ENCODE measurements around the gene FNDC1. TPM values are rescaled to one million over a fixed set of nuclear protein-coding genes. Genes with fewer than 3 reads are reported as not detected.

Gene FNDC1
- total RNA-seq, 4 donors from 2014 or later = 0.30 to 1.3 TPM; not detected in 2

- peak in 1 of 2 donors; percentile 70 for DNase-seq (ENCODE audit: low spot score in 2 of 2)
- WGBS, 2 donors = 72 to 79% methylated on average over 6 of the region's 6 CpGs
- H3K4me3 ChIP-seq (ENCODE audit: low read depth, poor library complexity, severe bottlenecking) = no peak overlapping the region
- intact Hi-C loops (cut with DNase I; ENCODE audit: low total_unique reads) = no loop called here
- no peak for TF ChIP-seq CTCF (IDR thresholded peaks at IDR 0.05)
Observed at GRCh38 chr6:159257846-159258245, 88.6 kb downstream of the FNDC1 start.

- no peak for TF ChIP-seq CTCF (IDR thresholded peaks at IDR 0.05)
- no peak for TF ChIP-seq POLR2A (IDR thresholded peaks at IDR 0.05)
- intact Hi-C loops (cut with DNase I; ENCODE audit: low total_unique reads) = no loop called here
- DNase-seq (ENCODE audit: low spot score in 2 of 2) = no peak
- WGBS, 2 donors = 79 to 88% methylated on average over 3 of the region's 3 CpGs
- no peak overlapping the region for H3K4me3 ChIP-seq (ENCODE audit: low read depth, poor library complexity, severe bottlenecking)
Observed at GRCh38 chr6:159259441-159260125, 90.4 kb downstream of the FNDC1 start.

DNA sequence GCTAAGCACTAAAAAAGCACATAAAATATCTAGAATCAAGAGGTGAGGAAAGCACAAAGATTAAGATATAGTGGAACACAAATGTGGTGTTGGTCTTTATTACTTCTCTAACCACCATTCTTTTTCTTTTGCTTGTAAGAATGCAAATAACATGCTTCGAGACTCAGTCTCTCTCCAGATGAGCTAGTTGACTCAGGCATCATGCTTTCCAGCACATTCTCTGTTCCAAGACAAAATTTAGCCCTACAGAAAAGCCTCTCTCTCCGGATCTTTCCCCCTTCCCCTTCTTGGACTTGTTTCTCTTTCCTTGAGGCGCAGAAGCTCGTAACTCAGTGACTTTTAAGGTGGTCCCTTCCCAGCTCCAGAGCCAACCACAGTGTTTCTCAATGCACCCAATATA lies 91.0 kb downstream of the FNDC1 start:
- intact Hi-C loops (cut with DNase I; ENCODE audit: low total_unique reads) = no loop called here
- 89% methylated on average over 4 of the region's 4 CpGs for WGBS, 2 donors
- H3K4me3 ChIP-seq (ENCODE audit: low read depth, poor library complexity, severe bottlenecking) = no peak overlapping the region
- TF ChIP-seq CTCF (IDR thresholded peaks at IDR 0.05) (no peak), POLR2A (IDR thresholded peaks at IDR 0.05) (no peak)
- DNase-seq (ENCODE audit: low spot score in 2 of 2) = no peak

DNA sequence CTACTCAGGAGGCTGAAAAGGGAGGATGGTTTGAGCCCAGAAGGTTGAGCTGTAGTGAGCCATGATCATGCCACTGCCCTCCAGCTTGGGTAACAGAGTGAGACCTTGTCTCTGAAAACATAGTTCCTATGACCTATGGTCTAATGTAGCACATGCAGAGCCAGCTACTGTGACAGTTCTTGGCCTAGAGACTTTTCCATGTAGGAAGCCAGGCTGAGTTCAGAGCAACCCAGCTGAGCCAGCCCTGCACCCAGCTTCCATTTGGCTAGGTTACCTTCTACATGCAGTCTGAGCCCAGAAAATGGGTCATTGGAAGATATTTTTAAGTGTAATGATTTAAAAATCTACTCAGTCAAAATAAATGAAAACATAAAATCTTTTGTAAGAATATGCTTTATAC lies 92.8 kb downstream of the FNDC1 start:
- no peak for DNase-seq (ENCODE audit: low spot score in 2 of 2)
- no peak overlapping the region for H3K4me3 ChIP-seq (ENCODE audit: low read depth, poor library complexity, severe bottlenecking)
- intact Hi-C loops (cut with DNase I; ENCODE audit: low total_unique reads) = no loop called here
- no peak for TF ChIP-seq CTCF (IDR thresholded peaks at IDR 0.05)
- no peak for TF ChIP-seq POLR2A (IDR thresholded peaks at IDR 0.05)

DNA sequence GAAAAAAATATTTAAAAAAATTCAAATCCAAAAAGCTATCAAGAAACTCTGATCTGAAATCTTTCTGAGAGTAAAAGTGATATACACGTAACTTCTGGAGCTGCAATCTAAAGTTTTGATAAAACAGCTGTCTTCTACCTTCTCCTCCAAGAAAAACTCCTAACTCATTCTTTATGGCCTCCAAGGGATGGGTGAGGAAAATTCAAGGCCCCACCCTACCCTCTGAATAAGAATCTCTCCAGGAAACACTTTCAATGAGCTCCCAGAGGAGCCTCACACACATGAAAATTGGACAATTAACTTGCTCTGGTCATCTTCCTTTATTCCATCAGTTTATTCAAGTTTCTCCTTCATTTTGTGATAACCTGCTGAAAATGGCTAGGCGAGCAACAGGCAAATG lies 93.4 kb downstream of the FNDC1 start:
- WGBS, 2 donors = 75 to 81% methylated on average over 2 of the region's 2 CpGs
- no peak overlapping the region for H3K4me3 ChIP-seq (ENCODE audit: low read depth, poor library complexity, severe bottlenecking)
- no peak for TF ChIP-seq POLR2A (IDR thresholded peaks at IDR 0.05)
- TF ChIP-seq CTCF (IDR thresholded peaks at IDR 0.05) = no peak
- no peak for DNase-seq (ENCODE audit: low spot score in 2 of 2)
- intact Hi-C loops (cut with DNase I; ENCODE audit: low total_unique reads) = no loop called here

GRCh38 chr6:159267165-159267564 lies 98.0 kb downstream of the FNDC1 start:
- intact Hi-C loops (cut with DNase I; ENCODE audit: low total_unique reads) = no loop called here
- TF ChIP-seq CTCF (IDR thresholded peaks at IDR 0.05) = no peak
- no peak for TF ChIP-seq POLR2A (IDR thresholded peaks at IDR 0.05)
- no peak for DNase-seq (ENCODE audit: low spot score in 2 of 2)
- no peak overlapping the region for H3K4me3 ChIP-seq (ENCODE audit: low read depth, poor library complexity, severe bottlenecking)
- WGBS, 2 donors = 62 to 67% methylated on average over 4 of the region's 4 CpGs

All from lower leg skin (tissue), 4 donors.